ENCODE results near the gene JUNB. TPM values are rescaled to one million over a fixed set of nuclear protein-coding genes. Genes with fewer than 3 reads are reported as not detected.

JUNB gene
- total and polyA plus RNA-seq, 2 of the 13 experiments (the other 11 are each of a cell fraction or from before 2014, with no cell fraction given) = 7.7 to 8.2 TPM

DNA sequence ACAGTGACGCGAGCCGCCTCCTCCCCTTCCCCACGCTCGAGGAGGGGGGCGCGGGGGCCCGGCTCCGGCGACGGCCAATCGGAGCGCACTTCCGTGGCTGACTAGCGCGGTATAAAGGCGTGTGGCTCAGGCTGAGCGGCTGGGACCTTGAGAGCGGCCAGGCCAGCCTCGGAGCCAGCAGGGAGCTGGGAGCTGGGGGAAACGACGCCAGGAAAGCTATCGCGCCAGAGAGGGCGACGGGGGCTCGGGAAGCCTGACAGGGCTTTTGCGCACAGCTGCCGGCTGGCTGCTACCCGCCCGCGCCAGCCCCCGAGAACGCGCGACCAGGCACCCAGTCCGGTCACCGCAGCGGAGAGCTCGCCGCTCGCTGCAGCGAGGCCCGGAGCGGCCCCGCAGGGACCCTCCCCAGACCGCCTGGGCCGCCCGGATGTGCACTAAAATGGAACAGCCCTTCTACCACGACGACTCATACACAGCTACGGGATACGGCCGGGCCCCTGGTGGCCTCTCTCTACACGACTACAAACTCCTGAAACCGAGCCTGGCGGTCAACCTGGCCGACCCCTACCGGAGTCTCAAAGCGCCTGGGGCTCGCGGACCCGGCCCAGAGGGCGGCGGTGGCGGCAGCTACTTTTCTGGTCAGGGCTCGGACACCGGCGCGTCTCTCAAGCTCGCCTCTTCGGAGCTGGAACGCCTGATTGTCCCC, at the start of gene JUNB (continued):
- no peak for TF ChIP-seq ZNF691 (CRISPR knock-in tag; IDR thresholded peaks at IDR 0.05; ENCODE audit: borderline replicate concordance, low read depth)
- TF ChIP-seq TEAD2 (CRISPR knock-in tag; IDR thresholded peaks at IDR 0.05) = no peak
- TF ChIP-seq ZFP82 (CRISPR knock-in tag; IDR thresholded peaks at IDR 0.05; ENCODE audit: borderline replicate concordance) = no peak; the same call in 1 of the 2 replicates
- peak; percentile 86 for TF ChIP-seq TARDBP (CRISPR knock-in tag; IDR thresholded peaks at IDR 0.05)
- peak; percentile 87 for TF ChIP-seq THAP11 (CRISPR knock-in tag; IDR thresholded peaks at IDR 0.05)
- TF ChIP-seq KDM1A (CRISPR knock-in tag; IDR thresholded peaks at IDR 0.05) = no peak
- peak; percentile 79 for TF ChIP-seq NFYB (CRISPR knock-in tag; IDR thresholded peaks at IDR 0.05)
- peak; percentile 89; the same call in 1 of the 2 replicates for TF ChIP-seq NFKB2 (CRISPR knock-in tag; IDR thresholded peaks at IDR 0.05; ENCODE audit: borderline replicate concordance)
- TF ChIP-seq ZNF44 (CRISPR knock-in tag; IDR thresholded peaks at IDR 0.05) = no peak
- TF ChIP-seq, protein P1, sequence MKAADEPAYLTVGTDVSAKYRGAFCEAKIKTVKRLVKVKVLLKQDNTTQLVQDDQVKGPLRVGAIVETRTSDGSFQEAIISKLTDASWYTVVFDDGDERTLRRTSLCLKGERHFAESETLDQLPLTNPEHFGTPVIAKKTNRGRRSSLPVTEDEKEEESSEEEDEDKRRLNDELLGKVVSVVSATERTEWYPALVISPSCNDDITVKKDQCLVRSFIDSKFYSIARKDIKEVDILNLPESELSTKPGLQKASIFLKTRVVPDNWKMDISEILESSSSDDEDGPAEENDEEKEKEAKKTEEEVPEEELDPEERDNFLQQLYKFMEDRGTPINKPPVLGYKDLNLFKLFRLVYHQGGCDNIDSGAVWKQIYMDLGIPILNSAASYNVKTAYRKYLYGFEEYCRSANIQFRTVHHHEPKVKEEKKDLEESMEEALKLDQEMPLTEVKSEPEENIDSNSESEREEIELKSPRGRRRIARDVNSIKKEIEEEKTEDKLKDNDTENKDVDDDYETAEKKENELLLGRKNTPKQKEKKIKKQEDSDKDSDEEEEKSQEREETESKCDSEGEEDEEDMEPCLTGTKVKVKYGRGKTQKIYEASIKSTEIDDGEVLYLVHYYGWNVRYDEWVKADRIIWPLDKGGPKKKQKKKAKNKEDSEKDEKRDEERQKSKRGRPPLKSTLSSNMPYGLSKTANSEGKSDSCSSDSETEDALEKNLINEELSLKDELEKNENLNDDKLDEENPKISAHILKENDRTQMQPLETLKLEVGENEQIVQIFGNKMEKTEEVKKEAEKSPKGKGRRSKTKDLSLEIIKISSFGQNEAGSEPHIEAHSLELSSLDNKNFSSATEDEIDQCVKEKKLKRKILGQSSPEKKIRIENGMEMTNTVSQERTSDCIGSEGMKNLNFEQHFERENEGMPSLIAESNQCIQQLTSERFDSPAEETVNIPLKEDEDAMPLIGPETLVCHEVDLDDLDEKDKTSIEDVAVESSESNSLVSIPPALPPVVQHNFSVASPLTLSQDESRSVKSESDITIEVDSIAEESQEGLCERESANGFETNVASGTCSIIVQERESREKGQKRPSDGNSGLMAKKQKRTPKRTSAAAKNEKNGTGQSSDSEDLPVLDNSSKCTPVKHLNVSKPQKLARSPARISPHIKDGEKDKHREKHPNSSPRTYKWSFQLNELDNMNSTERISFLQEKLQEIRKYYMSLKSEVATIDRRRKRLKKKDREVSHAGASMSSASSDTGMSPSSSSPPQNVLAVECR (CRISPR knock-in tag; IDR thresholded peaks at IDR 0.05; ENCODE audit: borderline replicate concordance) = peak; percentile 93; the same call in 1 of the 2 replicates
- no peak for TF ChIP-seq ZNF260 (CRISPR knock-in tag; IDR thresholded peaks at IDR 0.05; ENCODE audit: borderline replicate concordance, low read depth)
- peak; percentile 47; the same call in 1 of the 2 replicates for TF ChIP-seq ZNF225 (CRISPR knock-in tag; IDR thresholded peaks at IDR 0.05)
- no peak; the same call in none of the 2 replicates for TF ChIP-seq RFX5 (IDR thresholded peaks at IDR 0.05; ENCODE audit: low read depth, low read length)
- TF ChIP-seq, protein P2, sequence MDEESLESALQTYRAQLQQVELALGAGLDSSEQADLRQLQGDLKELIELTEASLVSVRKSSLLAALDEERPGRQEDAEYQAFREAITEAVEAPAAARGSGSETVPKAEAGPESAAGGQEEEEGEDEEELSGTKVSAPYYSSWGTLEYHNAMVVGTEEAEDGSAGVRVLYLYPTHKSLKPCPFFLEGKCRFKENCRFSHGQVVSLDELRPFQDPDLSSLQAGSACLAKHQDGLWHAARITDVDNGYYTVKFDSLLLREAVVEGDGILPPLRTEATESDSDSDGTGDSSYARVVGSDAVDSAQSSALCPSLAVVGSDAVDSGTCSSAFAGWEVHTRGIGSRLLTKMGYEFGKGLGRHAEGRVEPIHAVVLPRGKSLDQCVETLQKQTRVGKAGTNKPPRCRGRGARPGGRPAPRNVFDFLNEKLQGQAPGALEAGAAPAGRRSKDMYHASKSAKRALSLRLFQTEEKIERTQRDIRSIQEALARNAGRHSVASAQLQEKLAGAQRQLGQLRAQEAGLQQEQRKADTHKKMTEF (CRISPR knock-in tag; IDR thresholded peaks at IDR 0.05) = peak; percentile 96
- peak; percentile 52; the same call in 1 of the 2 replicates for TF ChIP-seq ZNF619 (CRISPR knock-in tag; IDR thresholded peaks at IDR 0.05)
- TF ChIP-seq, protein P3, sequence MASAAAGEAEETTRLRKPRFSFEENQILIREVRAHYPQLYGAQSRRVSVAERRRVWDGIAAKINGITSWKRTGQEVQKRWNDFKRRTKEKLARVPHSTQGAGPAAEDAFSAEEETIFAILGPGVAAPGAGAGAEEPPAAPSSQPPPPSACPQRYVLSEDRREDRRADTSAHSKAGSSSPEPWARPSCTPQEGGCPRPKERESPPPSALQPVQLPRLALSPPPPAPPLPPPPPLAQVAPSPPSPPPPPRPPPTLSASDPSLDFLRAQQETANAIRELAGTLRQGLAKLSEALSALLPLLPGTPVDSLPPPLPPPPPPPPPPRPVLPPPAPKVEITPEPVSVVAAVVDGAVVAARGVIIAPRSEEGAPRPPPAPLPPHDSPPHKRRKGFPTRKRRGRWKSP (CRISPR knock-in tag; IDR thresholded peaks at IDR 0.05) = peak; percentile 87; the same call in 1 of the 2 replicates
- TF ChIP-seq HNRNPLL (IDR thresholded peaks at IDR 0.05; ENCODE audit: low read depth, low read length, poor library complexity, severe bottlenecking) = peak; percentile 70
- peak; percentile 80; the same call in 1 of the 2 replicates for TF ChIP-seq EED (CRISPR knock-in tag; IDR thresholded peaks at IDR 0.05)
- TF ChIP-seq ZNF749 (CRISPR knock-in tag; IDR thresholded peaks at IDR 0.05; ENCODE audit: borderline replicate concordance) = peak; percentile 91
- TF ChIP-seq ZNF629 (CRISPR knock-in tag; conservative IDR thresholded peaks at IDR 0.05) = 0 out of 2 replicates have a peak, but pooled peaks have one; percentile 11
- TF ChIP-seq HOXA7 (CRISPR knock-in tag; IDR thresholded peaks at IDR 0.05) = no peak
- peak; percentile 91 for TF ChIP-seq ETV6 (CRISPR knock-in tag; conservative IDR thresholded peaks at IDR 0.05)
- peak; percentile 76; the same call in 1 of the 2 replicates for TF ChIP-seq RXRB (CRISPR knock-in tag; IDR thresholded peaks at IDR 0.05; ENCODE audit: borderline replicate concordance)

Data from HepG2 (cell line).